K562 (cell line): Measurements from ENCODE around the gene TYMP. TPM values are rescaled to one million over a fixed set of nuclear protein-coding genes. Genes with fewer than 3 reads are reported as not detected.

ENCODE experiments used
- ATAC-seq: fragments of 200-7000 bp; cut with Tn5 transposase; 3 replicates; pipeline ENCODE4 v1.9.1; 2020; ENCODE audit warnings: moderate library complexity
- BruUV-seq: library from RNA; stranded (reverse); fragments of 400-500 nt; replicated peaks from 2 replicates; lab custom pipeline; 2021; lab: Mats Ljungman, UMichigan
- CTCF ChIA-PET: fragments of 300-600 bp; formaldehyde crosslinking; extraction: SDS; loops from one replicate; lab custom pipeline; 2021; ENCODE audit warnings: low intra/inter-chr PET ratio; lab: Yijun Ruan, JAX
- POLR2A ChIA-PET: fragments of 300-600, 350-650 bp; sonication (Branson Sonifier 250); formaldehyde crosslinking; extraction: SDS; loops from one replicate; lab custom pipeline; 2021; ENCODE audit warnings: antibody characterized with exemption, inconsistent platforms; lab: Yijun Ruan, JAX
- DNase-seq, 4 experiments: peaks; one replicate each; pipeline versions ENCODE4 v3.0.0 to v3.0.0-alpha.2; 2011 to 2018; ENCODE audit warnings: low spot score in 3 of 4, mixed read lengths in 3 of 4; ENCODE audit errors: extremely low read depth in 1 of 4
- FAIRE-seq: peaks from 2 replicates; lab custom pipeline; 2011; peaks lifted over from hg19 to GRCh38; lab: Jason Lieb, UNC
- H2AFZ ChIP-seq: 2 replicates; pipeline ENCODE4 v1.6.0; 2011; ENCODE audit warnings: low read depth, low read length, control low read depth, inconsistent platforms
- H3K27ac ChIP-seq: fragments of 200-600 bp; 3 replicates; pipeline ENCODE4 v1.8.0; 2011; ENCODE audit warnings: low read depth, mild to moderate bottlenecking, control low read depth, inconsistent platforms, low read length, moderate library complexity, mixed read lengths; ENCODE audit errors: extremely low read depth
- H3K27me3 ChIP-seq, 2 experiments: fragments of 300-600 bp in 1 of 2; 2 replicates in 1 of 2; 3 replicates in 1 of 2; pipeline versions ENCODE4 v1.6.0 to v1.8.0; 2011; ENCODE audit warnings: inconsistent platforms in 2 of 2, low read length in 2 of 2, mild to moderate bottlenecking in 1 of 2, mixed read lengths in 1 of 2, moderate library complexity in 1 of 2; ENCODE audit not compliant: control insufficient read depth in 2 of 2, insufficient read depth in 2 of 2
- H3K36me3 ChIP-seq: fragments of 300-600 bp; 3 replicates; pipeline ENCODE4 v1.8.0; 2011; ENCODE audit warnings: mild to moderate bottlenecking, low read length, inconsistent platforms; ENCODE audit not compliant: control insufficient read depth, insufficient read depth
- H3K4me1 ChIP-seq, 2 experiments: fragments of 200-600 bp in 1 of 2; replicated peaks in 1 of 2; 2 replicates in 1 of 2; 3 replicates in 1 of 2; pipeline versions ENCODE4 v1.5.1 to v1.8.0; 2011; ENCODE audit warnings: inconsistent platforms in 2 of 2, low read length in 2 of 2, mild to moderate bottlenecking in 1 of 2, mixed read lengths in 1 of 2, moderate library complexity in 1 of 2; ENCODE audit not compliant: control insufficient read depth in 2 of 2, insufficient read depth in 2 of 2
- H3K4me2 ChIP-seq: 2 replicates; pipeline ENCODE4 v1.6.1; 2011; ENCODE audit warnings: low read length, control low read depth, inconsistent platforms, mixed read lengths; ENCODE audit not compliant: insufficient read depth
- H3K4me3 ChIP-seq: fragments of 200-600 bp; sonication (generic), shearing (Covaris generic); 2 replicates; pipeline ENCODE4 v1.5.1; 2016; ENCODE audit warnings: control low read depth, inconsistent platforms
- H3K79me2 ChIP-seq: fragments of 200-600 bp; 3 replicates; pipeline ENCODE4 v1.8.0; 2011; ENCODE audit warnings: low read length, inconsistent platforms; ENCODE audit not compliant: control insufficient read depth, insufficient read depth
- H3K9ac ChIP-seq, 2 experiments: 2 replicates each; pipeline versions ENCODE4 v1.6.0 to v1.6.1; 2011; ENCODE audit warnings: low read depth in 2 of 2, low read length in 2 of 2, control low read depth in 1 of 2, inconsistent platforms in 1 of 2, mild to moderate bottlenecking in 1 of 2, mixed read lengths in 1 of 2; ENCODE audit not compliant: insufficient read depth in 1 of 2
- H3K9me1 ChIP-seq: one replicate; pipeline ENCODE4 v1.6.0; 2011; ENCODE audit warnings: inconsistent platforms, mild to moderate bottlenecking, low read length, moderate library complexity; ENCODE audit not compliant: control insufficient read depth, insufficient read depth
- H3K9me3 ChIP-seq: replicated peaks from 2 replicates; pipeline ENCODE4 v1.5.1; 2011; ENCODE audit warnings: low read depth, low read length, inconsistent platforms; ENCODE audit not compliant: control insufficient read depth, insufficient read depth
- H4K20me1 ChIP-seq: replicated peaks from 2 replicates; pipeline ENCODE4 v1.6.1; 2011; ENCODE audit warnings: low read length, inconsistent platforms, mixed read lengths; ENCODE audit not compliant: control insufficient read depth, insufficient read depth
- ARID1B ChIP-seq: fragments of 450-650 bp; IDR thresholded peaks from 2 replicates; pipeline ENCODE4 v1.6.1; 2016; ENCODE audit warnings: antibody characterized with exemption, mild to moderate bottlenecking, inconsistent platforms
- CBX5 ChIP-seq: IDR thresholded peaks from 2 replicates; pipeline ENCODE4 v1.6.1; 2014; ENCODE audit warnings: low read depth, borderline replicate concordance
- CEBPG ChIP-seq, 3 experiments: fragments of 200-800 bp in 1 of 3; sonication (Bioruptor generic) in 1 of 3; sonication (generic) in 1 of 3; formaldehyde crosslinking in 1 of 3; IDR thresholded peaks in 2 of 3; conservative IDR thresholded peaks in 1 of 3; 2 replicates each; pipeline versions ENCODE4 v1.6.1 to v1.8.0; 2016 to 2022; ENCODE audit warnings: missing compliant biosample characterization in 2 of 3, missing genetic modification characterization in 2 of 3, mild to moderate bottlenecking in 1 of 3, missing genetic modification reagents in 1 of 3
- CXXC5 ChIP-seq: fragments of 250-450 bp; sonication (Bioruptor Pico); IDR thresholded peaks from 2 replicates; pipeline ENCODE4 v1.8.0; 2022; ENCODE audit warnings: inconsistent platforms, mild to moderate bottlenecking, moderate library complexity
- HDAC1 ChIP-seq, 2 experiments: fragments of 450-650 bp; IDR thresholded peaks; 2 replicates each; pipeline ENCODE4 v1.6.1; 2016 to 2017; ENCODE audit warnings: inconsistent platforms in 1 of 2, mild to moderate bottlenecking in 1 of 2, moderate library complexity in 1 of 2
- HDAC2 ChIP-seq: fragments of 450-650 bp; IDR thresholded peaks from 2 replicates; pipeline ENCODE4 v1.6.1; 2016; ENCODE audit warnings: mild to moderate bottlenecking
- KLF16 ChIP-seq: IDR thresholded peaks from 2 replicates; pipeline ENCODE4 v1.6.1; 2016; ENCODE audit warnings: antibody characterized with exemption
- MTA2 ChIP-seq: fragments of 450-650 bp; IDR thresholded peaks from 2 replicates; pipeline ENCODE4 v1.6.1; 2016; ENCODE audit warnings: low read depth
- MXD1 ChIP-seq: fragments of 250-450 bp; sonication (Bioruptor Pico); IDR thresholded peaks from 2 replicates; pipeline ENCODE4 v1.8.0; 2021; ENCODE audit warnings: borderline replicate concordance, mild to moderate bottlenecking, moderate library complexity; ENCODE audit not compliant: poor library complexity, severe bottlenecking
- RFX7 ChIP-seq: fragments of 250-450 bp; sonication (Bioruptor Pico); IDR thresholded peaks from 2 replicates; pipeline ENCODE4 v1.5.1; 2021; ENCODE audit warnings: mild to moderate bottlenecking
- TAL1 ChIP-seq: fragments of 450-650 bp; IDR thresholded peaks from 2 replicates; pipeline ENCODE4 v1.6.1; 2016; ENCODE audit warnings: mild to moderate bottlenecking
- ZFX ChIP-seq: sonication (generic); formaldehyde crosslinking; IDR thresholded peaks from 2 replicates; pipeline ENCODE4 v1.8.0; 2022; ENCODE audit warnings: mild to moderate bottlenecking, missing genetic modification reagents, moderate library complexity
- ZNF121 ChIP-seq: sonication (generic); formaldehyde crosslinking; conservative IDR thresholded peaks from 2 replicates; pipeline ENCODE4 v1.8.0; 2022; ENCODE audit warnings: missing genetic modification reagents
- ZNF133 ChIP-seq: fragments of 250-450 bp; sonication (Bioruptor Pico); IDR thresholded peaks from 2 replicates; pipeline ENCODE4 v1.4.0; 2020; ENCODE audit warnings: mild to moderate bottlenecking
- WGBS: fragments of 100-300 bp; shearing (Covaris generic); methylation state at CpG from one replicate; pipeline ENCODE4 v1.1.6; 2016; ENCODE audit warnings: low coverage, mixed read lengths; ENCODE audit not compliant: insufficient coverage; ENCODE audit errors: missing lambda C conversion rate; 5-methylcytosine and 5-hydroxymethylcytosine counted together
- in situ Hi-C: fragments of 300-500 bp; cut with MboI; formaldehyde crosslinking; loops from 4 replicates; pipeline ENCODE4 v1.15.0; 2018; ENCODE audit warnings: inconsistent platforms, mixed read lengths
- intact Hi-C: fragments of 100-400 bp; cut with micrococcal nuclease; formaldehyde crosslinking; loops from 2 replicates; pipeline ENCODE4 v1.14.2; 2022
- polyA plus RNA-seq, 8 experiments: library from polyadenylated mRNA; depleted of rRNA in 4 of 8; stranded (reverse) in 5 of 8; unstranded in 3 of 8; fragments of >200 nt; fragmentation: Nextera tagmentation in 2 of 8; fragmentation: Illumina TruSeq in 1 of 8; extraction: Ambion mirVana in 2 of 8; extraction: Trizol in 1 of 8; gene quantifications; 2 replicates each; pipeline versions ENCODE4 v1.2.1 to v1.2.3, GENCODE V29; 2011 to 2014; ENCODE audit warnings: inconsistent platforms in 1 of 8, missing spikeins in 1 of 8
- total RNA-seq, 7 experiments: library from RNA; depleted of rRNA in 6 of 7; stranded (reverse); fragments of >200 nt in 6 of 7; fragmentation: Illumina TruSeq in 2 of 7; extraction: Trizol in 2 of 7; gene quantifications; 2 replicates each; pipeline versions ENCODE4 v1.2.1 to v1.2.3, GENCODE V29; 2011 to 2021; ENCODE audit warnings: low replicate concordance in 1 of 7
- TF ChIP-seq, protein P1 (sequence below), 2 experiments: fragments of 150-350 bp in 1 of 2; IDR thresholded peaks; 2 replicates each; pipeline ENCODE4 v1.6.1; 2012 to 2016; ENCODE audit warnings: low read depth in 2 of 2, low read length in 2 of 2, mild to moderate bottlenecking in 1 of 2, moderate library complexity in 1 of 2

TYMP gene
- total and polyA plus RNA-seq, 9 of the 15 experiments (the other 6 are each of a cell fraction or from before 2014, with no cell fraction given) = 0.03 to 4.0 (median 2.4) TPM; not detected in 4

GRCh38 chr22:50532824-50533796 is 3.3 kb upstream of the TYMP start:
- H3K27me3 ChIP-seq = no peaks in the 10 kb centered on the region
- ChIA-PET CTCF (no interaction called here), POLR2A (interaction anchor here (0.6 to 0.8 kb wide), 3 partner anchors 15 to 56 kb away, joined by 3 read pairs; no protein-coding TSS in a partner anchor)
- ATAC-seq (peak; percentile 72), DNase-seq (peak in 1 of 4 experiments; percentile 49), FAIRE-seq (peak; percentile 57)
- H3K79me2 ChIP-seq = no peaks in the 10 kb centered on the region
- peaks cover 10 to 36% of the 10 kb centered on the region in 2 experiments; a peak in 4 of 5 replicates for H3K4me1 ChIP-seq
- H3K27ac ChIP-seq = peak overlapping the region; percentile 74; the same call in 2 of the 3 replicates
- peak overlapping the region; percentile 55; the same call in 1 of the 2 replicates for H3K4me2 ChIP-seq
- H3K9me3 ChIP-seq = 0 out of 2 replicates have a peak, but pooled peaks cover 2% of the 10 kb centered on the region
- no peaks in the 10 kb centered on the region for H4K20me1 ChIP-seq
- WGBS = 15% methylated on average over 19 of the region's 19 CpGs
- intact Hi-C loops = no loop called here
- BruUV-seq = no TSS peak
- no peak overlapping the region for H2AFZ ChIP-seq
- in situ Hi-C loops = no loop called here
- no peaks in the 10 kb centered on the region for H3K36me3 ChIP-seq
- no peak overlapping the region for H3K4me3 ChIP-seq
- H3K9ac ChIP-seq = 0 out of 4 replicates have a peak overlapping the region, but pooled peaks of 1 of the 2 experiments have one; percentile 25
- H3K9me1 ChIP-seq = no peaks in the 10 kb centered on the region
- TF ChIP-seq HDAC1 (IDR thresholded peaks at IDR 0.05) = peak in 1 of 2 experiments; percentile 73; a peak in 2 of 4 replicates
- no peak for TF ChIP-seq CBX5
- TF ChIP-seq TAL1 = peak; percentile 83
- no peak for TF ChIP-seq ZNF133
- no peak for TF ChIP-seq MXD1 (CRISPR knock-in tag)
- 0 out of 2 replicates have a peak, but pooled peaks have one; percentile 57 for TF ChIP-seq HDAC2
- peak; percentile 43 for TF ChIP-seq ZFX (CRISPR knock-in tag)
- peak; percentile 54 for TF ChIP-seq ZNF121 (CRISPR knock-in tag)
- TF ChIP-seq RFX7 (CRISPR knock-in tag) = no peak
- TF ChIP-seq ARID1B = peak; percentile 84
- peak; percentile 29; the same call in 1 of the 2 replicates for TF ChIP-seq CXXC5 (CRISPR knock-in tag)
- TF ChIP-seq MTA2 = peak; percentile 50; the same call in 1 of the 2 replicates
- TF ChIP-seq CEBPG (CRISPR knock-in tag; IDR thresholded peaks at IDR 0.05) = no peak
- no peak for TF ChIP-seq CEBPG (tag; conservative IDR thresholded peaks at IDR 0.05 in 1 of 2, IDR thresholded peaks at IDR 0.05 in 1 of 2)
- 0 out of 2 replicates have a peak, but pooled peaks have one; percentile 24 for TF ChIP-seq KLF16
- TF ChIP-seq, protein P1, sequence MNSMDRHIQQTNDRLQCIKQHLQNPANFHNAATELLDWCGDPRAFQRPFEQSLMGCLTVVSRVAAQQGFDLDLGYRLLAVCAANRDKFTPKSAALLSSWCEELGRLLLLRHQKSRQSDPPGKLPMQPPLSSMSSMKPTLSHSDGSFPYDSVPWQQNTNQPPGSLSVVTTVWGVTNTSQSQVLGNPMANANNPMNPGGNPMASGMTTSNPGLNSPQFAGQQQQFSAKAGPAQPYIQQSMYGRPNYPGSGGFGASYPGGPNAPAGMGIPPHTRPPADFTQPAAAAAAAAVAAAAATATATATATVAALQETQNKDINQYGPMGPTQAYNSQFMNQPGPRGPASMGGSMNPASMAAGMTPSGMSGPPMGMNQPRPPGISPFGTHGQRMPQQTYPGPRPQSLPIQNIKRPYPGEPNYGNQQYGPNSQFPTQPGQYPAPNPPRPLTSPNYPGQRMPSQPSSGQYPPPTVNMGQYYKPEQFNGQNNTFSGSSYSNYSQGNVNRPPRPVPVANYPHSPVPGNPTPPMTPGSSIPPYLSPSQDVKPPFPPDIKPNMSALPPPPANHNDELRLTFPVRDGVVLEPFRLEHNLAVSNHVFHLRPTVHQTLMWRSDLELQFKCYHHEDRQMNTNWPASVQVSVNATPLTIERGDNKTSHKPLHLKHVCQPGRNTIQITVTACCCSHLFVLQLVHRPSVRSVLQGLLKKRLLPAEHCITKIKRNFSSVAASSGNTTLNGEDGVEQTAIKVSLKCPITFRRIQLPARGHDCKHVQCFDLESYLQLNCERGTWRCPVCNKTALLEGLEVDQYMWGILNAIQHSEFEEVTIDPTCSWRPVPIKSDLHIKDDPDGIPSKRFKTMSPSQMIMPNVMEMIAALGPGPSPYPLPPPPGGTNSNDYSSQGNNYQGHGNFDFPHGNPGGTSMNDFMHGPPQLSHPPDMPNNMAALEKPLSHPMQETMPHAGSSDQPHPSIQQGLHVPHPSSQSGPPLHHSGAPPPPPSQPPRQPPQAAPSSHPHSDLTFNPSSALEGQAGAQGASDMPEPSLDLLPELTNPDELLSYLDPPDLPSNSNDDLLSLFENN (IDR thresholded peaks at IDR 0.05; ENCODE audit: low read depth in 2 of 2, low read length in 2 of 2) = peak in 1 of 2 experiments; percentile 38; a peak in 1 of 4 replicates
